KBM-7 (cell line): ENCODE data around the gene DNAH7.

Experiments
- DNase-seq: peaks from one replicate; pipeline ENCODE4 v3.0.0-alpha.2; 2015
- in situ Hi-C: fragments of 300-500 bp; cut with MboI; formaldehyde crosslinking; loops from 2 replicates; pipeline ENCODE4 v1.14.3; 2020; ENCODE audit warnings: low sequenced_read_pairs, low pct_unique_long_range_greater_than_20kb, mixed read lengths

Gene DNAH7

DNA sequence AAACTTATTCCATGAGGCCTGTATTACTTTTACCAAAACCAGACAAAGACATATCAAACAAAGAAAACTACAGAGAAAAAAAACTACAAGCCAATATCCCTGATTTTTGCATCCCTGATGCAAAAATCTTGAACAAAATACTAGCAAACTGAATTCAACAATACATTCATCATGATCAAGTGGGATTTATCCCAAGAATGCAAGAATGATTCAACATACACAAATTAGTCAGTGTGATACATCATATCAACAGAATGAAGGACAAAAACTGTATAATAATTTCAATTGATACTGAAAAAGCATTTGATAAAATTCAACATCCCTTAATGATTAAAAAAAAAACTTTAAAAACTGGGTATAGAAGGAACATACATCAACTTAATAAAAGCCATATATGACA, 304.8 kb downstream of the DNAH7 start:
- DNase-seq = no peak
- in situ Hi-C loops = no loop called here

DNA sequence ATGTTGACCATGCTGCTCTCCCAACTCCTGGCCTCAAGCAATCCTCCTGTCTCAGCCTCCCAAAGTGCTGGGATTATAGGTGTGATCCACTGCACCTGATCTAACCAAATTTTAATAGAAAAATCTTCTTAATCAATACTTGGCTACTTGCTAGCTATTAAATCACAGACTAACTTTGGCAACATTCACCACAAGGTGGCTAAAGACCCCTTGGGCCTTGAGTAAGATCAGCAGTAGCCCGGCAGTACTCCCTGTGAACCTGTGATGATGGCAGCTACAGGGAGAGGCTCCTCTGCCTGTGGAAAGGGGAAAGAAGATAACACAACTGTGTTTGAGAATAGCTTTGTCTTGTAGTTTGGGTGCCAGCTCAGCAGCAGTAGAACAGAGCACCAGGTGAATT, 308.8 kb downstream of the DNAH7 start:
- in situ Hi-C loops = no loop called here
- DNase-seq = no peak

DNA sequence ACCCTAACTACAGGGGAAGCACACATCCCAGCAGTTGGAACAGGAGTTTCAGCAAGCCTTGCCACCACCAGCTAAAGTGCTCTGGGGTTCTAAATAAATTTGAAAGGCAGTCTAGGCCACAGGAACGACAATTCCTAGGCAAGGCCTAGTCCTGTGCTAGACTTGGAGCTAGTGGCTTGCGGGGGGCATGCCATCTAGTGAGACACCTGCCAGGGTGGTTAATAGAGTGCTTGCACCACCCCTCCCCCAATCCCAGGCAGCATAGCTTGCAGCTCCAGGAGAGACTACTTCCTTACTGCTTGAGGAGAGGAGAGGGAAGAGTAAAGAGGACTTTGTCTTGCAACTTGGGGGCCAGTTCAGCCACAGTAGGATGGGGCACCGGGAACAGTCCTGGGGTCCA, 309.8 kb downstream of the DNAH7 start:
- in situ Hi-C loops = no loop called here
- DNase-seq = no peak

- no peak for DNase-seq
- in situ Hi-C loops = no loop called here
Measured at GRCh38 chr2:195756218-195756942, 312.3 kb downstream of the DNAH7 start.

- in situ Hi-C loops = no loop called here
- DNase-seq = no peak
Measured at GRCh38 chr2:195741191-195741590, 327.4 kb downstream of the DNAH7 start.

- in situ Hi-C loops = no loop called here
- DNase-seq = no peak
Measured at GRCh38 chr2:195737511-195738325, 330.9 kb downstream of the DNAH7 start.

DNA sequence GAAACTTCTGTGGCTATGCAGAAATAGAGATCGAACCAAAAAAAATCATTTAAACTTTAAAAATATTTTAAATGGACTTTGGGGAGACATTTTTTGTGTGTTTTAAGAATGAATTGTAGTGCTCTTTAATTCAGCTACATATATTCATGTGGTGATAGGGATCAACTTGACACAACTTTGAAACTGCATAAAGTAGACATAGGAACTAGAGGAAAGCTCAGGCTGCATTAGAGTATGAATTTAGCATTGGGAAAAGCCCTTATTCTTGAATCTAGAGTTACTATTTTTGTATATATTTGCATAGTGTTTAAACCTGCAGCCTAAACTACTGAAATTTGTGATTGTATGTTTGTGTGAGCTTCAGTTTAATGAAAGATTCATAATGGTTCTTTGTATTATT, 333.3 kb downstream of the DNAH7 start:
- DNase-seq = no peak
- in situ Hi-C loops = no loop called here

- in situ Hi-C loops = no loop called here
Measured at GRCh38 chr2:195734931-195735330, 333.7 kb downstream of the DNAH7 start.

DNA sequence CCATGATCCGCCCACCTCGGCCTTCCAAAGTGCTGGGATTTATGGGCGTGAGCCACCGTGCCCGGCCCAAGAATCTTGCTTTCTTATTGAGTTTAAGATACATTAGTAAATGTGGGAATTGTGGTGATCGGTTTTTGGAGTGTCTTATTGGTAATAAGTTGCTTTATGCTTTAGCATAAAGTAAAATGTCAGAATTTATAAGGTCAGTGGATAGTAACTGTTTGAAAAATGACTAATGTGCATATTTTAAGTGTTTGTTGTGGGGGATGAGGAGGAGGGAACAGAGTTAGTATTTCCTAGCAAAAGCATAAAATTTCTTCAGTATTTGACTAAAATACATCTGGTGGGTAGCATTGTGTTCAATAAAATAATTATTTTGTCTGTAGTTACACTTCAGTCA, 334.2 kb downstream of the DNAH7 start:
- in situ Hi-C loops = no loop called here
- no peak for DNase-seq

More at GRCh38 chr2:195734931-195735330, 333.7 kb downstream of the DNAH7 start:
- no peak for DNase-seq

GRCh38 chr2:195733831-195734230, 334.8 kb downstream of the DNAH7 start:
- DNase-seq = no peak
- in situ Hi-C loops = no loop called here

DNA sequence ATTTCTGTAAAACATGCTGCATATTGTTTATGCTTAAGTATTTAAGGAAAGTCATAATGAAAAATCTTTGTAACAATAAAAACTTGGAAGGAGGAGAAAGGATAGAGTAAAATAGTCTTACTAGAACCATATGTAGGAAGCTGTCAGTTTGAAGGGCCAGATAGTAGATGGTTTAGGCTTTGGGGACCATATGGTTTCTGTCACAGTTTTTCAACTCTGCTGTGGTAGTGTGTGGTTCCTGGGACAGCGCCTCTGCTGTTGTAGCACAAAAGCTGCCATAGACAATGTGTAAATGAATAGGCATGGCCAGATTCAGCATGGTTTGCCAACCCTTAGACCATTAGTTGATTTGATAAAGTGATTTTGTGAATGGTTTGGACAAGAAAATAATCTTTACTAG, 336.1 kb downstream of the DNAH7 start:
- no peak for DNase-seq
- in situ Hi-C loops = no loop called here

DNA sequence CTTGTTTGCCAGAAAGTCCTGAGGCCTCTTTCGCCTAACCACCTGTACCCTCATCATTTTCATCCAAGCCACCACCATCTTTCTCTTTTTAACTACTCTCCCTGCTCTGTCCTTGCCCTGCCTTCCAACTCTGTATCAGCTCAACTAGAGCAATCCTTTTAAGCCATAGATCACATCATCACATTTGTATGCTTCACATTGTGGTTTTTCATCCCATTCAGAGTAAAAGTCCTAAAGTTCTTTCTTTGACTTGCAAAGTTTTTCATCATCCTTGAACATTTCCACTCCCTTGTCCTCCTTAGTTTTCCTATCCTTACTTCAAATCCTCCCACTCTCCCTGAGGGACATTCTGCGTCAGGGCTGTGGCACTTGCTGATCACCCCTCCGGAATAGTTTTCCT, 337.7 kb downstream of the DNAH7 start:
- in situ Hi-C loops = no loop called here
- no peak for DNase-seq

GRCh38 chr2:195727106-195727505, 341.5 kb downstream of the DNAH7 start:
- in situ Hi-C loops = no loop called here
- DNase-seq = no peak

DNA sequence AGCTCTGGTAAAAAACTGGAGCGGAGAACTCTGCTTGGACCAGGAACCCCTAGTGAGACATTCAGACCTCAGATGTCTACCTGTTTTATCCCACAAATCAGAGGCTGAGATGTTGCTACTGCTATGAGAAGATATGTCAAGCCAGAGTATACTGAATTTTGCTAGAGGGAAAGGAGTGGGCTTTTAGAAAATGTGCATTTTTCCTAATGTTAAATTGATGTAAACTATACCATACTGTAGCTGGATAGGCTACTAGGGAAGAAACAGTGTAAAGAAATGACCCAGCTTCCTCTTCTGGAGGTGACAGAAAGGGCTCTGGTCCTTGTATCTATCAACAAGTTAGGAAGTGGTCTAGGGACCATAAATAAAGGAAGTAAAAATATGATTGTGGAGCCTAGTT, 346.6 kb downstream of the DNAH7 start:
- in situ Hi-C loops = no loop called here
- peak; percentile 11 for DNase-seq

GRCh38 chr2:195721042-195721441, 347.6 kb downstream of the DNAH7 start:
- in situ Hi-C loops = no loop called here
- no peak for DNase-seq

- no peak for DNase-seq
- in situ Hi-C loops = no loop called here
Measured at GRCh38 chr2:195716466-195716865, 352.2 kb downstream of the DNAH7 start.

DNA sequence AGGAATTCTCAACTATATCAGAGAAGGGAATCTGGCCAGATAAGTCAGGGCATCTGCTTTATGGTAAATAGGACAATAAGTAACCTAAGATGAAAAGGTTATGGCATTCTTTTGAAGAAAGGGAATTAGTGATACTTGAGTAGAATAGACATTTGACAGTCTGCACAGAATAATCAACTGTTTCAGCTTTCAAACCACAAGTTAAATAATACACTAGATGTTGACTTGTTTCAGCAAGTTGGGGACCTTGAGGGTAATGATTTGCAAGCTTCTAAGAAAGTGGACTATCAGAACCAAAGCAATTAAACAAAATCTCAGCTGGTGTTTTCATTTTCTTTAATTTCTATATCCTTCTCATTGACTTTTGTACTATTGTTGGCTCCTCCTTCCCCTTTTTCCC, 357.2 kb downstream of the DNAH7 start:
- no peak for DNase-seq
- in situ Hi-C loops = no loop called here

GRCh38 chr2:195709901-195710806, 358.5 kb downstream of the DNAH7 start:
- no peak for DNase-seq
- in situ Hi-C loops = no loop called here

DNA sequence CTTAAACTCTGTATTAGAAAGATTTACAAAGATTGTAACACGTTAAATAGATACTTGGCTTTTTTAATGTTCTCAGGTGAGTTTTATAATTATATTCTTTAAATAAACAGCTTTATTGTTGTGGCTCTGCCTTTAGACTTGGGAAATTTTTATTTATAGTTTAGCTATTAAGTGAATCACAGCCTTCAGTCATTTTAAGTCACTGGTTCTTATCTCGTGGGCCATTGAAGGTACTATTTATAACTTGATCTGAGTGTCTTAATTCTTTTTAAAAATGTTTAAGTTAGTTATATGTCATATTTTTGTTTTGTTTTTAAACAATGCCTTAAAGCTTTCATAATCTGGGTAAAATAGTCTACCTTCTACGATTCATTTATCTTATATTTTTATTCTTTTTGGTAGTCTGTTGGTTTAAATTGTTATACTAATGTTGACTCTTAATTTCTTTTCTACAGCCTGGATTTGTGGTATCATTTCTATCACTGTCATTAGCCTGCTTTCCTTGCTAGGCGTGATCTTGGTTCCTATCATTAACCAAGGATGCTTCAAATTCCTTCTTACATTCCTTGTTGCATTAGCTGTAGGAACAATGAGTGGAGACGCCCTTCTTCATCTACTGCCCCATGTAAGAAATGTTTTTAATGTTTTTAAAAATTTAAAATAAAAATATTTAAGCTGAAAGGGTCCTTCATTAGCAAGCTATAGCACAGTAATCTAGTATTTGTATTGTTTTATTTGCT, 362.3 kb downstream of the DNAH7 start:
- DNase-seq = no peak

More for the DNA sequence above, 362.3 kb downstream of the DNAH7 start:
- in situ Hi-C loops = no loop called here
